Neural progenitor cell (in vitro differentiated cells): ENCODE data around the gene GAS2. TPM values are rescaled to one million over a fixed set of nuclear protein-coding genes. Genes with fewer than 3 reads are reported as not detected.
A peak's percentile ranks its signal among the peaks of the same experiment; 100 is the strongest.
"Not testable (repeated sequence)": the region's sequence is repeated elsewhere in the genome, so short reads cannot be mapped to it uniquely, and the experiment has no call there.

ENCODE experiments used
- DNase-seq: peaks from one replicate; pipeline ENCODE4 v3.0.0-alpha.2; 2016; ENCODE audit warnings: low spot score
- H2AFZ ChIP-seq: fragments of 200-600 bp; sonication (generic); replicated peaks from 2 replicates; pipeline ENCODE4 v1.6.1; 2016; ENCODE audit warnings: antibody characterized with exemption
- H3F3A ChIP-seq: fragments of 200-600 bp; sonication (generic); 2 replicates; pipeline ENCODE4 v1.6.1; 2016; ENCODE audit warnings: antibody characterized with exemption, low read depth
- H3K27ac ChIP-seq: fragments of 200-600 bp; sonication (generic); 2 replicates; pipeline ENCODE4 v1.5.1; 2016; ENCODE audit warnings: mild to moderate bottlenecking
- H3K27me3 ChIP-seq: fragments of 200-600 bp; sonication (generic); 2 replicates; pipeline ENCODE4 v1.6.1; 2016; ENCODE audit warnings: mild to moderate bottlenecking, moderate library complexity
- H3K36me3 ChIP-seq: fragments of 200-600 bp; sonication (generic); 2 replicates; pipeline ENCODE4 v1.5.1; 2016
- H3K4me1 ChIP-seq: fragments of 200-600 bp; sonication (generic); 2 replicates; pipeline ENCODE4 v1.6.1; 2016; ENCODE audit warnings: mixed run types
- H3K4me2 ChIP-seq: fragments of 200-600 bp; sonication (generic); 2 replicates; pipeline ENCODE4 v1.6.1; 2016
- H3K4me3 ChIP-seq: fragments of 200-600 bp; sonication (generic); 2 replicates; pipeline ENCODE4 v1.5.1; 2016
- H3K79me2 ChIP-seq: fragments of 200-600 bp; sonication (generic); 2 replicates; pipeline ENCODE4 v1.6.1; 2016; ENCODE audit warnings: low read depth
- H3K9ac ChIP-seq: fragments of 200-600 bp; sonication (generic); 2 replicates; pipeline ENCODE4 v1.6.1; 2016
- H3K9me3 ChIP-seq: fragments of 200-600 bp; sonication (generic); 2 replicates; pipeline ENCODE4 v1.5.1; 2016; ENCODE audit warnings: low read depth
- H4K20me1 ChIP-seq: fragments of 200-600 bp; sonication (generic); 2 replicates; pipeline ENCODE4 v1.6.1; 2016; ENCODE audit warnings: low read depth
- H3K27ac Mint-ChIP-seq: 3 replicates; pipeline ENCODE4 v1.8.0; 2021; ENCODE audit warnings: mixed read lengths
- H3K27me3 Mint-ChIP-seq: 2 replicates; pipeline ENCODE4 v1.8.0; 2022; ENCODE audit warnings: low read depth, mild to moderate bottlenecking, inconsistent platforms, moderate library complexity, mixed read lengths; ENCODE audit not compliant: insufficient read depth
- H3K36me3 Mint-ChIP-seq: 3 replicates; pipeline ENCODE4 v1.8.0; 2021; ENCODE audit warnings: mixed read lengths
- H3K4me1 Mint-ChIP-seq: 3 replicates; pipeline ENCODE4 v1.8.0; 2021; ENCODE audit warnings: mixed read lengths
- H3K4me3 Mint-ChIP-seq: 3 replicates; pipeline ENCODE4 v1.8.0; 2021; ENCODE audit warnings: mild to moderate bottlenecking, moderate library complexity, mixed read lengths
- H3K9me3 Mint-ChIP-seq: 3 replicates; pipeline ENCODE4 v1.8.0; 2020; ENCODE audit warnings: mixed read lengths
- EZH2 ChIP-seq: fragments of 200-600 bp; sonication (generic); IDR thresholded peaks from 2 replicates; pipeline ENCODE4 v1.6.1; 2017; ENCODE audit warnings: antibody characterized with exemption, mild to moderate bottlenecking, moderate library complexity
- EZH2phosphoT487 ChIP-seq: fragments of 200-600 bp; sonication (generic); IDR thresholded peaks from 2 replicates; pipeline ENCODE4 v1.6.1; 2017; ENCODE audit warnings: antibody characterized with exemption
- total RNA-seq: library from RNA; depleted of rRNA; stranded (reverse); fragments of >200 nt; gene quantifications from 2 replicates; pipeline ENCODE4 v1.2.3, GENCODE V29; 2015; ENCODE audit warnings: low replicate concordance
- TF ChIP-seq, protein P1 (sequence below): fragments of 200-600 bp; sonication (generic); IDR thresholded peaks from 2 replicates; pipeline ENCODE4 v1.5.1; 2017; ENCODE audit warnings: antibody characterized with exemption, mild to moderate bottlenecking

The GAS2 gene
- total RNA-seq, 1 donor from 2014 or later = 6.4 TPM

DNA sequence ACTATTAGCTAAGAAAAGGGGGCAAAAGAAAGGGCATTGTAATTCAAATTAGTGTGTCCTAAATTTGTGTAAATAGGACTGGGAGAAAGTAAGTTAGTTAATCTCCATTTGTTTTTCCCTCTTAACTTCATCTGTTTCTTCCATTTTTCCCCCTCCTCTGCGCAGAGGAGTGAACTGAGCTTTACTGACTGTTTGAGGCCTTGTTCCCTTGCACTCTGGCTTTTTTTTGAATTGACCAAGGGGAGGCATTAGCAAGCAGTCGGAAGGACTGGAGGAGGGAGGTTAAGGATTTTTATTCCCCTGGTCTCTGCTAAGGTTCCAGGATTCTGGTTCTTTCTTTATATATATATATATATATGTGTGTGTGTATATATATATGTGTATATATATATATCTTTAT lies 25.5 kb upstream of the GAS2 start:
- Mint-ChIP-seq H3K9me3 (no peaks in the 10 kb centered on the region), H3K4me1 (peaks cover 11% of the 10 kb centered on the region), H3K27ac (peak overlapping the region; percentile 82), H3K36me3 (no peaks in the 10 kb centered on the region), H3K4me3 (no peak overlapping the region), H3K27me3 (peaks cover 2% of the 10 kb centered on the region)
- Histone ChIP-seq H3K36me3 (no peaks in the 10 kb centered on the region), H3K79me2 (no peaks in the 10 kb centered on the region), H3K27ac (no peak overlapping the region), H3K4me3 (no peak overlapping the region), H3F3A (peaks cover 28% of the 10 kb centered on the region), H3K9ac (no peak overlapping the region), H4K20me1 (no peaks in the 10 kb centered on the region), H3K4me1 (peaks cover 23% of the 10 kb centered on the region), H2AFZ (no peak overlapping the region), H3K4me2 (peak overlapping the region; percentile 36), H3K27me3 (no peaks in the 10 kb centered on the region), H3K9me3 (no peaks in the 10 kb centered on the region)
- no peak for TF ChIP-seq EZH2phosphoT487
- no peak for TF ChIP-seq EZH2
- TF ChIP-seq, protein P1, sequence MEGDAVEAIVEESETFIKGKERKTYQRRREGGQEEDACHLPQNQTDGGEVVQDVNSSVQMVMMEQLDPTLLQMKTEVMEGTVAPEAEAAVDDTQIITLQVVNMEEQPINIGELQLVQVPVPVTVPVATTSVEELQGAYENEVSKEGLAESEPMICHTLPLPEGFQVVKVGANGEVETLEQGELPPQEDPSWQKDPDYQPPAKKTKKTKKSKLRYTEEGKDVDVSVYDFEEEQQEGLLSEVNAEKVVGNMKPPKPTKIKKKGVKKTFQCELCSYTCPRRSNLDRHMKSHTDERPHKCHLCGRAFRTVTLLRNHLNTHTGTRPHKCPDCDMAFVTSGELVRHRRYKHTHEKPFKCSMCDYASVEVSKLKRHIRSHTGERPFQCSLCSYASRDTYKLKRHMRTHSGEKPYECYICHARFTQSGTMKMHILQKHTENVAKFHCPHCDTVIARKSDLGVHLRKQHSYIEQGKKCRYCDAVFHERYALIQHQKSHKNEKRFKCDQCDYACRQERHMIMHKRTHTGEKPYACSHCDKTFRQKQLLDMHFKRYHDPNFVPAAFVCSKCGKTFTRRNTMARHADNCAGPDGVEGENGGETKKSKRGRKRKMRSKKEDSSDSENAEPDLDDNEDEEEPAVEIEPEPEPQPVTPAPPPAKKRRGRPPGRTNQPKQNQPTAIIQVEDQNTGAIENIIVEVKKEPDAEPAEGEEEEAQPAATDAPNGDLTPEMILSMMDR = no peak
- DNase-seq = peak; percentile 49

- Mint-ChIP-seq H3K27ac (no peak overlapping the region), H3K27me3 (peaks cover 2% of the 10 kb centered on the region), H3K4me1 (peaks cover 5% of the 10 kb centered on the region), H3K9me3 (no peaks in the 10 kb centered on the region), H3K4me3 (no peak overlapping the region), H3K36me3 (no peaks in the 10 kb centered on the region)
- H3K27me3 ChIP-seq = no peaks in the 10 kb centered on the region
- peaks cover 21% of the 10 kb centered on the region for H3F3A ChIP-seq
- no peaks in the 10 kb centered on the region for H3K79me2 ChIP-seq
- H3K36me3 ChIP-seq = no peaks in the 10 kb centered on the region
- H3K9me3 ChIP-seq = no peaks in the 10 kb centered on the region
- TF ChIP-seq EZH2 = no peak
- TF ChIP-seq, protein P1 = no peak
- no peak for TF ChIP-seq EZH2phosphoT487
- H3K4me1 ChIP-seq = peaks cover 16% of the 10 kb centered on the region
- no peak overlapping the region for H3K4me2 ChIP-seq
- H4K20me1 ChIP-seq = no peaks in the 10 kb centered on the region
- H3K4me3 ChIP-seq = no peak overlapping the region
- no peak overlapping the region for H3K9ac ChIP-seq
- H3K27ac ChIP-seq = no peak overlapping the region
- DNase-seq = no peak
- no peak overlapping the region for H2AFZ ChIP-seq
Measured at GRCh38 chr11:22641559-22641958, 24.9 kb upstream of the GAS2 start.

DNA sequence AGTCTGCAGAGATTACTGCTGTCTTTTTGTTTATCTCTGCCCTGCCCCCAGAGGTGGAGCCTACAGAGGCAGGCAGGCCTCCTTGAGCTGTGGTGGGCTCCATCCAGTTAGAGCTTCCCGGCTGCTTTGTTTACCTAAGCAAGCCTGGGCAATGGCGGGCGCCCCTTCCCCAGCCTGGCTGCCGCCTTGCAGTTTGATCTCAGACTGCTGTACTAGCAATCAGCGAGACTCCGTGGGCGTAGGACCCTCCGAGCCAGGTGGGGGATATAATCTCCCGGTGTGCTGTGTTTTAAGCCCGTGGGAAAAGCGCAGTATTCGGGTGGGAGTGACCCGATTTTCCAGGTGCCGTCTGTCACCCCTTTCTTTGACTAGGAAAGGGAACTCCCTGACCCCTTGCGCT lies 14.1 kb upstream of the GAS2 start:
- not testable (repeated sequence) for H3K27ac Mint-ChIP-seq, H3K9ac ChIP-seq, H3K27ac ChIP-seq, DNase-seq, H3K4me2 ChIP-seq, H3K36me3 Mint-ChIP-seq, H3K4me3 ChIP-seq, H4K20me1 ChIP-seq, H3K27me3 ChIP-seq, H3K9me3 ChIP-seq, H3K9me3 Mint-ChIP-seq, H3K27me3 Mint-ChIP-seq, H3K4me1 ChIP-seq, H3K4me3 Mint-ChIP-seq, H3F3A ChIP-seq, H2AFZ ChIP-seq, H3K36me3 ChIP-seq, H3K79me2 ChIP-seq
- peaks cover 15% of the 10 kb centered on the region for H3K4me1 Mint-ChIP-seq

GRCh38 chr11:22656130-22656529 lies 10.3 kb upstream of the GAS2 start:
- peaks cover 4% of the 10 kb centered on the region for H3K36me3 Mint-ChIP-seq
- Histone ChIP-seq H3K4me1 (peaks cover 7% of the 10 kb centered on the region), H3K27ac (no peak overlapping the region), H3K27me3 (no peaks in the 10 kb centered on the region), H2AFZ (no peak overlapping the region), H3K79me2 (no peaks in the 10 kb centered on the region), H3K9me3 (no peaks in the 10 kb centered on the region), H3K9ac (no peak overlapping the region), H3F3A (no peaks in the 10 kb centered on the region), H3K4me2 (no peak overlapping the region), H4K20me1 (no peaks in the 10 kb centered on the region), H3K4me3 (no peak overlapping the region), H3K36me3 (no peaks in the 10 kb centered on the region)
- peaks cover 16% of the 10 kb centered on the region for H3K4me1 Mint-ChIP-seq
- DNase-seq = no peak
- H3K27me3 Mint-ChIP-seq = peaks cover 3% of the 10 kb centered on the region
- peaks cover 7% of the 10 kb centered on the region for H3K9me3 Mint-ChIP-seq
- TF ChIP-seq, protein P1 = no peak
- TF ChIP-seq EZH2phosphoT487 (no peak), EZH2 (no peak)
- no peak overlapping the region for H3K4me3 Mint-ChIP-seq
- H3K27ac Mint-ChIP-seq = no peak overlapping the region
